ENCODE measurements around the gene PSMG4. TPM values are rescaled to one million over a fixed set of nuclear protein-coding genes. Genes with fewer than 3 reads are reported as not detected.
A peak's percentile ranks its signal among the peaks of the same experiment; 100 is the strongest.

PSMG4 gene
- total and polyA plus RNA-seq, 9 of the 15 experiments (the other 6 are each of a cell fraction or from before 2014, with no cell fraction given) = 12.9 to 185 (median 52.0) TPM

- TF ChIP-seq, protein P1, sequence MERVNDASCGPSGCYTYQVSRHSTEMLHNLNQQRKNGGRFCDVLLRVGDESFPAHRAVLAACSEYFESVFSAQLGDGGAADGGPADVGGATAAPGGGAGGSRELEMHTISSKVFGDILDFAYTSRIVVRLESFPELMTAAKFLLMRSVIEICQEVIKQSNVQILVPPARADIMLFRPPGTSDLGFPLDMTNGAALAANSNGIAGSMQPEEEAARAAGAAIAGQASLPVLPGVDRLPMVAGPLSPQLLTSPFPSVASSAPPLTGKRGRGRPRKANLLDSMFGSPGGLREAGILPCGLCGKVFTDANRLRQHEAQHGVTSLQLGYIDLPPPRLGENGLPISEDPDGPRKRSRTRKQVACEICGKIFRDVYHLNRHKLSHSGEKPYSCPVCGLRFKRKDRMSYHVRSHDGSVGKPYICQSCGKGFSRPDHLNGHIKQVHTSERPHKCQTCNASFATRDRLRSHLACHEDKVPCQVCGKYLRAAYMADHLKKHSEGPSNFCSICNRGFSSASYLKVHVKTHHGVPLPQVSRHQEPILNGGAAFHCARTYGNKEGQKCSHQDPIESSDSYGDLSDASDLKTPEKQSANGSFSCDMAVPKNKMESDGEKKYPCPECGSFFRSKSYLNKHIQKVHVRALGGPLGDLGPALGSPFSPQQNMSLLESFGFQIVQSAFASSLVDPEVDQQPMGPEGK (CRISPR knock-in tag; IDR thresholded peaks at IDR 0.05; ENCODE audit: borderline replicate concordance) = no peak
Observed at GRCh38 chr6:3292431-3293197, 33.9 kb downstream of the PSMG4 start (continued).

DNA sequence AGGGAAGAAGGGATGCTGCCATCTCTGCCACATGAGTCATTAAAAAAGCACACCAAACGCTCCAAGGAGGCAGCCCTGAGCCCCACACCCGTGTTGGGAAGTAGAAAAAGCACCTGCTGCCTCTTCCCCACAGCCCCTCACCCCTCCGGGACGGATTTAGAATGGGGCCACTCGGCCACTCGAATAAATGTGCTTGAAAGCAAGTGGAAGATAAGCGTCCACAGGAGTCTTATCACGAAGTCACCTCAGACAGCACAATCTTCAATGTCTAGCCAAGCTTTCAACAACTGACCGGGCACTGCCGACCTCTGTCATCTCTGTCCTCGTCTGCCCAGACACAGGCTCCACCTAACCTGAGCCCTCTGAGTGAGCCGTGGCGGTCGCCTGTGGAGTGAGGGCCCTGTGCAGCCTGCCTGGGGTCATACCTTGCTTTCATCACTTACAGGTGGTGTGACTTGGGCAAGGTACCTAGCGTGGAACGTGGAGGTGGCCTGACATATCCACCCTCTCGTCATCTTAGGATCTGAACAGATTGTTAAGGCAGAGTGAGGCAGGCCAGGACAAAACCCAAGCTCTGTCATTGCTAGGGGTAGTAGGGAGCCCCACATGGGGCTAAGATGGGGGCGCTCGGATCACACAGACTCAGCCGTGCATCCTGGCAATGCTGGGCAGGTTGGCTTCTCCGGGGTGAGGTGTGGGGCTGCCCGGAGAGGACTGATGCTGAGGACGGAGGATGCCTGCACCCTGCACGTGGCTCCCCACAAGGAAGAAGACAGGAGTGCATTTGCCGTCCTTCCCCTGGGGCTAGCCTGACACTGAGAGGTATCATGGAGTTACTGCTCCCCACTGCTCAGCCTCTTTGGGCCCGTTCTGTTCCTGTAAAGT is 34.8 kb downstream of the PSMG4 start:
- peak in 2 of 4 experiments; percentile 16 to 63 for DNase-seq (ENCODE audit: extremely low read depth in 1 of 4, low spot score in 3 of 4)
- Histone ChIP-seq H3K9ac (ENCODE audit: insufficient read depth in 1 of 2, low read depth in 2 of 2, low read length in 2 of 2) (0 out of 4 replicates have a peak overlapping the region, but pooled peaks of 1 of the 2 experiments have one; percentile 12), H4K20me1 (replicated peaks; ENCODE audit: control insufficient read depth, insufficient read depth, low read length) (peaks cover 7% of the 10 kb centered on the region; the same call in 1 of the 2 replicates), H2AFZ (ENCODE audit: low read depth, low read length) (no peak overlapping the region), H3K27ac (ENCODE audit: extremely low read depth, low read depth, low read length) (no peak overlapping the region), H3K4me3 (no peak overlapping the region), H3K4me2 (ENCODE audit: insufficient read depth, low read length) (no peak overlapping the region), H3K36me3 (ENCODE audit: control insufficient read depth, insufficient read depth, low read length) (no peaks in the 10 kb centered on the region), H3K9me1 (ENCODE audit: control insufficient read depth, insufficient read depth, low read length) (peaks cover 3% of the 10 kb centered on the region), H3K9me3 (replicated peaks; ENCODE audit: control insufficient read depth, insufficient read depth, low read depth, low read length) (no peaks in the 10 kb centered on the region), H3K27me3 (ENCODE audit: control insufficient read depth in 2 of 2, insufficient read depth in 2 of 2, low read length in 2 of 2) (no peaks in the 10 kb centered on the region), H3K79me2 (ENCODE audit: control insufficient read depth, insufficient read depth, low read length) (no peaks in the 10 kb centered on the region), H3K4me1 (replicated peaks in 1 of 2; ENCODE audit: control insufficient read depth in 2 of 2, insufficient read depth in 2 of 2, low read length in 2 of 2) (peaks cover 34 to 40% of the 10 kb centered on the region in 2 experiments)
- ChIA-PET CTCF (ENCODE audit: low intra/inter-chr PET ratio) (no interaction called here), POLR2A (no interaction called here)
- intact Hi-C loops (cut with micrococcal nuclease) (no loop called here), in situ Hi-C loops (cut with MboI) (no loop called here)
- peak; percentile 12 for ATAC-seq
- no TSS peak for BruUV-seq (replicated peaks)
- FAIRE-seq = peak; percentile 51
- 36% methylated on average over 26 of the region's 26 CpGs for WGBS (ENCODE audit: insufficient coverage, low coverage, missing lambda C conversion rate)
- TF ChIP-seq ARHGAP35 (IDR thresholded peaks at IDR 0.05; ENCODE audit: partially characterized antibody) (no peak), MAX (CRISPR knock-in tag; IDR thresholded peaks at IDR 0.05) (no peak), TRIM24 (IDR thresholded peaks at IDR 0.05) (no peak), ZNF133 (CRISPR knock-in tag; IDR thresholded peaks at IDR 0.05) (no peak), ARID1B (IDR thresholded peaks at IDR 0.05) (peak; percentile 65), ARNT (IDR thresholded peaks at IDR 0.05) (no peak), GATAD2A (IDR thresholded peaks at IDR 0.05) (no peak), NCOA2 (IDR thresholded peaks at IDR 0.05; ENCODE audit: partially characterized antibody in 2 of 2) (no peak), POLR2A (conservative IDR thresholded peaks at IDR 0.05) (no peak), HDAC3 (IDR thresholded peaks at IDR 0.05; ENCODE audit: borderline replicate concordance, partially characterized antibody) (peak; percentile 28), RBM25 (IDR thresholded peaks at IDR 0.05; ENCODE audit: low read depth, low read length, severe bottlenecking) (no peak), RBFOX2 (IDR thresholded peaks at IDR 0.05; ENCODE audit: low read depth, low read length) (no peak), POLR2AphosphoS2 (IDR thresholded peaks at IDR 0.05; ENCODE audit: low read length) (no peak), ZNF175 (CRISPR knock-in tag; IDR thresholded peaks at IDR 0.05; ENCODE audit: low read depth) (no peak)
- TF ChIP-seq, protein P2, sequence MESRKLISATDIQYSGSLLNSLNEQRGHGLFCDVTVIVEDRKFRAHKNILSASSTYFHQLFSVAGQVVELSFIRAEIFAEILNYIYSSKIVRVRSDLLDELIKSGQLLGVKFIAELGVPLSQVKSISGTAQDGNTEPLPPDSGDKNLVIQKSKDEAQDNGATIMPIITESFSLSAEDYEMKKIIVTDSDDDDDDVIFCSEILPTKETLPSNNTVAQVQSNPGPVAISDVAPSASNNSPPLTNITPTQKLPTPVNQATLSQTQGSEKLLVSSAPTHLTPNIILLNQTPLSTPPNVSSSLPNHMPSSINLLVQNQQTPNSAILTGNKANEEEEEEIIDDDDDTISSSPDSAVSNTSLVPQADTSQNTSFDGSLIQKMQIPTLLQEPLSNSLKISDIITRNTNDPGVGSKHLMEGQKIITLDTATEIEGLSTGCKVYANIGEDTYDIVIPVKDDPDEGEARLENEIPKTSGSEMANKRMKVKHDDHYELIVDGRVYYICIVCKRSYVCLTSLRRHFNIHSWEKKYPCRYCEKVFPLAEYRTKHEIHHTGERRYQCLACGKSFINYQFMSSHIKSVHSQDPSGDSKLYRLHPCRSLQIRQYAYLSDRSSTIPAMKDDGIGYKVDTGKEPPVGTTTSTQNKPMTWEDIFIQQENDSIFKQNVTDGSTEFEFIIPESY (CRISPR knock-in tag; IDR thresholded peaks at IDR 0.05) = no peak
